ENCODE results near the gene USP5. TPM values are rescaled to one million over a fixed set of nuclear protein-coding genes. Genes with fewer than 3 reads are reported as not detected.
A peak's percentile ranks its signal among the peaks of the same experiment; 100 is the strongest.

USP5 gene
- total RNA-seq, 6 experiments from 2014 or later = 149 to 211 (median 182) TPM

DNA sequence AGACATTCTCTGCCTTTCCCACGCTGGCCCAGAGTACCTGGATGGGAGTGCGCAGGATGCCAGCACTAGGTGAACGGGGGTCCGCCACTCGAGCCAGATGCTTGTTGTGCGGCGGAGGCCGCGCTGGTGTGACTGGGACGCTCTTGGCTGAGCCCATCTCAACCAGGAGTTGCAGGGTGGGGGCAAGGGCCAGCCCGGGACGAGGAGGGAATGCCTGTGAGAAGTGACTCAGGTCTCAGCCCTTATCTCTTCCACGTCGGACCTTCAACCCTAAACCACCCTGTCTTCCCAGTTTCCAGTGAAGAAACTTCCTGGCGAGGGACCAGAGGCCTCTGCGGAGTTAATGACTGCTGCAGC is 1.2 kb upstream of the USP5 start:
- peaks cover 14% of the 10 kb centered on the region for H3K27me3 Mint-ChIP-seq (ENCODE audit: insufficient read depth)
- no peak for DNase-seq
- H3K9me3 Mint-ChIP-seq = no peaks in the 10 kb centered on the region
- H3K27ac Mint-ChIP-seq = peak overlapping the region; percentile 93
- H3K4me1 Mint-ChIP-seq (ENCODE audit: low read depth) = peaks cover 35% of the 10 kb centered on the region
- H3K36me3 Mint-ChIP-seq (ENCODE audit: low read depth) = peaks cover 35% of the 10 kb centered on the region; the same call in 1 of the 2 replicates
- TF ChIP-seq CTCF (IDR thresholded peaks at IDR 0.05) = no peak
- H3K4me3 Mint-ChIP-seq = peak overlapping the region; percentile 98

GRCh38 chr12:6851153-6851920 is 613 bp upstream of the USP5 start, which contains the start of gene CDCA3:
CDCA3 (minus strand) TSS chr12:6851286; CDS start chr12:6850952, 334 bp downstream.
- peak; percentile 99 for DNase-seq
- Mint-ChIP-seq H3K4me3 (peak within 1 kb of the TSS; percentile 98), H3K36me3 (ENCODE audit: low read depth) (peaks cover 38% of the 10 kb centered on the region; the same call in 1 of the 2 replicates), H3K9me3 (no peaks in the 10 kb centered on the region), H3K27ac (peak within 1 kb of the TSS; percentile 93), H3K27me3 (ENCODE audit: insufficient read depth) (peaks cover 13% of the 10 kb centered on the region), H3K4me1 (ENCODE audit: low read depth) (peaks cover 35% of the 10 kb centered on the region)
- TF ChIP-seq CTCF (IDR thresholded peaks at IDR 0.05) = no peak

DNA sequence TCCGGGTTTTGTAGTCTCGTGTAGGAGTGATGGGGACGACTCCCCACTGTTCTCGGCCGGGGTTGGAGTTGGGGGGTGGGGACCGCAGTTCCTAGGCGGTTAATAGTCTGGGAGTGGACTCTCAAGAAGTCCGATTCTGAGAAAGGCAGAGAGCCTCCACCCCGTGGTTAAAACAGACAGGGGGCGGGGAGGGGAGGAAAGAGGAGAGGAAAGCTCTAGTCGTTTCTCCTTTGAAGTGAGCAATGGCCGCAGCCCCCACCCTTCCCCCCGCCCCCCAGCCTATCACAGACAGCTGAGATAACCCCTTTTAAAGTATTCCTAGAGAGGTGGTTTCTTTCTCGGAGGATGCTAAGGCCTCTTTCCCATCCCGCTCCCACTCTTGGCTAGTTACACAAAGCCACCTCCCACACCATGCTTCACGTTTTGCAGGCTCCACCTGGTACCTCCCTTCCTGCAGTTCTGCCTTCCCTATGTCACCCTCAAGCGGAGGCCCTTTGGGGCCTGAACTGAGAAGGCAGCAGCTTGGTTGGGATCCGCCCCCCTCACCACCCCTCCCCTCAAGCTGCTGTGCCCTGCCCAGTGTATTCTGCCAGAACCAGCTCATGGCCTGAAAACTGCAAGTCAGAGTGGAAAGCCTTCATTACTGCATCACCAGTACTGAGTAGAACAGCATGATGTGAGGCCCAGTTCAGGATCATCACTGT is 853 bp downstream of the USP5 start:
- TF ChIP-seq CTCF (IDR thresholded peaks at IDR 0.05) = no peak
- H3K4me3 Mint-ChIP-seq = peak overlapping the region; percentile 98
- peak; percentile 78 for DNase-seq
- peaks cover 41% of the 10 kb centered on the region for H3K36me3 Mint-ChIP-seq (ENCODE audit: low read depth)
- peaks cover 12% of the 10 kb centered on the region for H3K27me3 Mint-ChIP-seq (ENCODE audit: insufficient read depth)
- H3K27ac Mint-ChIP-seq = peak overlapping the region; percentile 93
- H3K9me3 Mint-ChIP-seq = no peaks in the 10 kb centered on the region
- peaks cover 35% of the 10 kb centered on the region for H3K4me1 Mint-ChIP-seq (ENCODE audit: low read depth)

- no peak for TF ChIP-seq CTCF (IDR thresholded peaks at IDR 0.05)
- DNase-seq = no peak
Observed at GRCh38 chr12:6853626-6854025, 1.7 kb downstream of the USP5 start.

GRCh38 chr12:6854036-6854435 is 2.1 kb downstream of the USP5 start:
- DNase-seq = no peak
- Mint-ChIP-seq H3K27ac (peak overlapping the region; percentile 93), H3K4me3 (peak overlapping the region; percentile 98), H3K27me3 (ENCODE audit: insufficient read depth) (peaks cover 12% of the 10 kb centered on the region), H3K9me3 (no peaks in the 10 kb centered on the region), H3K36me3 (ENCODE audit: low read depth) (peaks cover 46% of the 10 kb centered on the region), H3K4me1 (ENCODE audit: low read depth) (peaks cover 33% of the 10 kb centered on the region)
- TF ChIP-seq CTCF (IDR thresholded peaks at IDR 0.05) = no peak

More at GRCh38 chr12:6853626-6854025, 1.7 kb downstream of the USP5 start:
- Mint-ChIP-seq H3K9me3 (no peaks in the 10 kb centered on the region), H3K4me1 (ENCODE audit: low read depth) (peaks cover 35% of the 10 kb centered on the region), H3K27ac (peak overlapping the region; percentile 93), H3K4me3 (peak overlapping the region; percentile 98), H3K27me3 (ENCODE audit: insufficient read depth) (peaks cover 12% of the 10 kb centered on the region), H3K36me3 (ENCODE audit: low read depth) (peaks cover 47% of the 10 kb centered on the region)
